GM18502 (cell line): ENCODE results near the gene AQP6.
"Not testable (repeated sequence)": the region's sequence is repeated elsewhere in the genome, so short reads cannot be mapped to it uniquely, and the experiment has no call there.

Source experiments
- ATAC-seq: cut with Tn5 transposase; IDR thresholded peaks from one replicate; pipeline ENCODE4 v1.9.1; 2021; ENCODE audit warnings: mild to moderate bottlenecking; ENCODE audit not compliant: unreplicated experiment, poor library complexity

AQP6 gene

GRCh38 chr12:49969027-49969426, 3.7 kb upstream of the AQP6 start:
- no peak for ATAC-seq

- no peak for ATAC-seq
These were observed 2.9 kb upstream of the AQP6 start for GRCh38 chr12:49969651-49970429.

- ATAC-seq, result no peak
These were observed 2.1 kb upstream of the AQP6 start for GRCh38 chr12:49970658-49971057.

GRCh38 chr12:49971141-49971540, 1.6 kb upstream of the AQP6 start:
- no peak for ATAC-seq

- no peak for ATAC-seq
These were observed 618 bp upstream of the AQP6 start for GRCh38 chr12:49972129-49972528.

GRCh38 chr12:49973361-49973830, 649 bp downstream of the AQP6 start:
- no peak for ATAC-seq

GRCh38 chr12:49974231-49974675, 1.5 kb downstream of the AQP6 start:
- no peak for ATAC-seq

GRCh38 chr12:49974677-49975317, 2.0 kb downstream of the AQP6 start:
- no peak for ATAC-seq

GRCh38 chr12:49975318-49975761, 2.6 kb downstream of the AQP6 start:
- ATAC-seq, result no peak

- no peak for ATAC-seq
These were observed 3.8 kb downstream of the AQP6 start for GRCh38 chr12:49976557-49976956.

- ATAC-seq, result no peak
These were observed 5.4 kb downstream of the AQP6 start for GRCh38 chr12:49978125-49978524.

- ATAC-seq, result no peak
These were observed 6.4 kb downstream of the AQP6 start for GRCh38 chr12:49979016-49979586.

GRCh38 chr12:49979791-49980190, 7.0 kb downstream of the AQP6 start:
- no peak for ATAC-seq

- ATAC-seq, result no peak
These were observed 8.0 kb downstream of the AQP6 start for GRCh38 chr12:49980501-49981349.

- ATAC-seq, result no peak
These were observed 9.7 kb downstream of the AQP6 start for GRCh38 chr12:49982246-49983087.

GRCh38 chr12:49983892-49984291, 11.1 kb downstream of the AQP6 start:
- ATAC-seq, result no peak

GRCh38 chr12:49984476-49985359, 12.0 kb downstream of the AQP6 start:
- no peak for ATAC-seq

- ATAC-seq, result no peak
These were observed 13.2 kb downstream of the AQP6 start for GRCh38 chr12:49985981-49986380.

GRCh38 chr12:49986476-49986875, 13.7 kb downstream of the AQP6 start:
- not testable (repeated sequence) for ATAC-seq
